ENCODE measurements around the gene TRIM44.

DNA sequence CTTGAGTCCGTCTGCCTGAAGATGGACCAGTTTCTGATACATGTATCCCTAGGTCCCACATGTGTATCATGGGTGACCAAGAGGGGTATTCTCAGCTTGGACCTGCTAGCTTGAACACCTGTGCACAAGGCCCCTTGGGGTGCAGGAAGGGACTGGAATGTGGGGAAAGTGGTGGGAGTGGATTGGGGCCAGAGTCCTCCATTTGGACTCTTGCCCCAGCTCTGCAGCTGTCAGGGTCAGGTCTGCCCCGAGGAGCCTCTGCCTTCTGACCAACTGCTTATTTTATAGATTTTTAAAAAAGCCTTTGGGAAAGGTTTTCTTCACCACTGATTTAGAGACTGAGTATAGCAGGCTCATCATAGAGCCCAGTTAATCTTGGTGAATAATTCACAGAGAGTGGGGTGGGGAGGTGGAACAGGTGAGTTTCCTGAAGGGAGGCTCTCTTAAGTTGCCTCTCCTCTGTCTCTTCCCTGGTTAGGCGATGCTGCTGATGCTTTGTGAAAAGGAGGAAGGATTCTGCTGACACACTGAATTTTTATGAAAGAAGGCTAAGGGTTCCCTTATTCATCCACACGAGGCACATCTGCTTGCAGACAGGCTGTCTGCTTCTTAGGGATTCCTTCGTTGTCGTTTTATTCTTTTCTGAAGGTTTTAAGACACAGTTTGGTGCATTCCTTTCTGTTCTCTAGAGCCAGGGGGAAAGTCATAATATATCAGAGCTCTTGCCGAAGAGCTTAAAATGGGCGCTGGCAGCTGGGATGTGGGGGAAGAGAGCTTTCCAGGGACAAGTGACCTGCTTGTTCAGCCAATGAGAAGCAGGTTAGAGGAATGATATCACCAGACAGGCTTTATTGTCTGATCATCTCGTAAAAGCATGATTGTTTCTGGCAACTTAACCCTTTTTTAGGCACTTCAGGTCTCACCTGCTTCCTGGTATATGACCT is 19.9 kb downstream of the TRIM44 start:
- TF ChIP-seq, protein P1, sequence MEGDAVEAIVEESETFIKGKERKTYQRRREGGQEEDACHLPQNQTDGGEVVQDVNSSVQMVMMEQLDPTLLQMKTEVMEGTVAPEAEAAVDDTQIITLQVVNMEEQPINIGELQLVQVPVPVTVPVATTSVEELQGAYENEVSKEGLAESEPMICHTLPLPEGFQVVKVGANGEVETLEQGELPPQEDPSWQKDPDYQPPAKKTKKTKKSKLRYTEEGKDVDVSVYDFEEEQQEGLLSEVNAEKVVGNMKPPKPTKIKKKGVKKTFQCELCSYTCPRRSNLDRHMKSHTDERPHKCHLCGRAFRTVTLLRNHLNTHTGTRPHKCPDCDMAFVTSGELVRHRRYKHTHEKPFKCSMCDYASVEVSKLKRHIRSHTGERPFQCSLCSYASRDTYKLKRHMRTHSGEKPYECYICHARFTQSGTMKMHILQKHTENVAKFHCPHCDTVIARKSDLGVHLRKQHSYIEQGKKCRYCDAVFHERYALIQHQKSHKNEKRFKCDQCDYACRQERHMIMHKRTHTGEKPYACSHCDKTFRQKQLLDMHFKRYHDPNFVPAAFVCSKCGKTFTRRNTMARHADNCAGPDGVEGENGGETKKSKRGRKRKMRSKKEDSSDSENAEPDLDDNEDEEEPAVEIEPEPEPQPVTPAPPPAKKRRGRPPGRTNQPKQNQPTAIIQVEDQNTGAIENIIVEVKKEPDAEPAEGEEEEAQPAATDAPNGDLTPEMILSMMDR (conservative IDR thresholded peaks at IDR 0.05; ENCODE audit: low read depth, low read length), result no peak
- no peak for TF ChIP-seq EZH2 (IDR thresholded peaks at IDR 0.05; ENCODE audit: borderline replicate concordance, low read depth, low read length, poor library complexity, severe bottlenecking)
